ENCODE measurements around the gene DDX27.

Gene DDX27

DNA sequence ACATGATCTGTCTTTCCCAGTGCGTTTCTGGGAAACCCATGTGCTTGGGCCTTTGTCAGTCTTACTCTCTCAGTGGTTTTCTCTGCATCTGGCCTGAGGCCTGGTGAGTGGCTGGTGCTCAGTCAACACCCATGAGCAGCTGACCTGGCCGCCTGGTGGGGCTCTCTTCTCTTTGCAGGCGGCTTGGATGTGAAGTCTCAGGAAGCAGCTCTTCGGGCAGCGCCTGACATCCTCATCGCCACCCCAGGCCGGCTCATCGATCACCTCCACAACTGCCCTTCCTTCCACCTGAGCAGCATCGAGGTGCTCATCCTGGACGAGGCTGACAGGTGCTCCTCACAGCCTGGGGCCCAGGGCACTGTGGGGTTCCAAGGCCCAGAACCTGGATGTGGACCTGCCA, 10.8 kb downstream of the DDX27 start:
- DNase-seq (ENCODE audit: extremely low spot score): no peak
- CTCF ChIA-PET: interaction anchor here (1.1 to 2.1 kb wide), 2 partner anchors 13 to 15 kb away, joined by 3 to 11 read pairs; no protein-coding TSS in a partner anchor
- TF ChIP-seq, protein P1, sequence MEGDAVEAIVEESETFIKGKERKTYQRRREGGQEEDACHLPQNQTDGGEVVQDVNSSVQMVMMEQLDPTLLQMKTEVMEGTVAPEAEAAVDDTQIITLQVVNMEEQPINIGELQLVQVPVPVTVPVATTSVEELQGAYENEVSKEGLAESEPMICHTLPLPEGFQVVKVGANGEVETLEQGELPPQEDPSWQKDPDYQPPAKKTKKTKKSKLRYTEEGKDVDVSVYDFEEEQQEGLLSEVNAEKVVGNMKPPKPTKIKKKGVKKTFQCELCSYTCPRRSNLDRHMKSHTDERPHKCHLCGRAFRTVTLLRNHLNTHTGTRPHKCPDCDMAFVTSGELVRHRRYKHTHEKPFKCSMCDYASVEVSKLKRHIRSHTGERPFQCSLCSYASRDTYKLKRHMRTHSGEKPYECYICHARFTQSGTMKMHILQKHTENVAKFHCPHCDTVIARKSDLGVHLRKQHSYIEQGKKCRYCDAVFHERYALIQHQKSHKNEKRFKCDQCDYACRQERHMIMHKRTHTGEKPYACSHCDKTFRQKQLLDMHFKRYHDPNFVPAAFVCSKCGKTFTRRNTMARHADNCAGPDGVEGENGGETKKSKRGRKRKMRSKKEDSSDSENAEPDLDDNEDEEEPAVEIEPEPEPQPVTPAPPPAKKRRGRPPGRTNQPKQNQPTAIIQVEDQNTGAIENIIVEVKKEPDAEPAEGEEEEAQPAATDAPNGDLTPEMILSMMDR (IDR thresholded peaks at IDR 0.05; ENCODE audit: control extremely low read depth, extremely low read depth, low read depth, missing control alignments): no peak
- POLR2A ChIA-PET: no interaction called here

DNA sequence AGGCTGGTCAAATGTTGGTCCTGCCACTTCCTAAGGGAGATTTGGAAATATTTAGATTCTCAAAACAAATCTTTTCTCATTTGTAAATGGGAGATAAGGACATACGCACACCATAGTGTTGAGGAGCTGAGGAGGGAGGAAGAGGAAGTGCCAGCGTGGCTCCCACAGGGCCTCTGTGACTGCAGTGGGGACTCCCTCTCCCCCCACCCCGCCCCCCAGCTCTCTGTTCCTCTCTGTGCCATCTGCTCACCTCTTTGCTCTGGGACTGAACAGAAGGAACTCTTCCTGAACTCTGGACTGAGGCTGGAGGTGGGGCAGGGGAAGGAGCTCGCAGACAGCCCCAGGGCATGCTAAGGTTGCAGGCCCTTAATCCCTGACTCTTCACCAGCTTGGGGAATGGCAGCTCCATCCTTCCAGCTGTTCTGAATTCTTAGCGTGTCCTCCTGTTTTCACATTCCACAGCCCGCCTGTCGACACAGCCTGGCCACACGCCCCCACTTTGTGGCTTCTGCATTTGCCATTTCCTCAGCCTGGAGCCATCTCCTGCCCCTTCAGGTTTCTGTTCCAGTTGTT, 11.4 kb downstream of the DDX27 start:
- TF ChIP-seq, protein P1 (IDR thresholded peaks at IDR 0.05; ENCODE audit: control extremely low read depth, extremely low read depth, low read depth, missing control alignments): no peak
- ChIA-PET POLR2A (no interaction called here), CTCF (interaction anchor here (0.7 to 2.1 kb wide), 3 partner anchors 12 to 15 kb away, joined by 3 to 11 read pairs (median 3); no protein-coding TSS in a partner anchor)
- no peak for DNase-seq (ENCODE audit: extremely low spot score)

DNA sequence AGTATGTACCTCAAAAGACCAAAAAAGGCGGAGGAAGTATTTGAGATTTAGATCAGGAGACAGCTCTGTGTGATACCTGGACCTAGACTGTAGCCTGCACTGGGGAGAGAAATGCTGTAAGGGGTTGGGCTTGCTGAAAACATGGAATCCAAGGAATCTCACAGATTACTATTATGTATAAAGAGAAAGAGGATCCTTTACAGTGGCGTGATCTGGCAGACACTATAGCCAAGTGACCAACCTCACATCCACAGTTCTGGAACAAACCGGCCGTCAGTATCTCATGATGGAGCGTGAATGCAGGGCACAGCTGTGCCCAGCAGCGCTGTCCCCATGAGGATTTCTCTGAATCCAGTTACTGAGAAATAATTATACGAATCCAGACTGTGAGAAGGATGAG, 12.3 kb downstream of the DDX27 start:
- ChIA-PET CTCF (interaction anchor here (0.7 to 1.3 kb wide), 3 partner anchors 11 to 15 kb away, joined by 3 to 4 read pairs (median 3); no protein-coding TSS in a partner anchor), POLR2A (no interaction called here)
- TF ChIP-seq, protein P1 (IDR thresholded peaks at IDR 0.05; ENCODE audit: control extremely low read depth, extremely low read depth, low read depth, missing control alignments): no peak
- no peak for DNase-seq (ENCODE audit: extremely low spot score)

DNA sequence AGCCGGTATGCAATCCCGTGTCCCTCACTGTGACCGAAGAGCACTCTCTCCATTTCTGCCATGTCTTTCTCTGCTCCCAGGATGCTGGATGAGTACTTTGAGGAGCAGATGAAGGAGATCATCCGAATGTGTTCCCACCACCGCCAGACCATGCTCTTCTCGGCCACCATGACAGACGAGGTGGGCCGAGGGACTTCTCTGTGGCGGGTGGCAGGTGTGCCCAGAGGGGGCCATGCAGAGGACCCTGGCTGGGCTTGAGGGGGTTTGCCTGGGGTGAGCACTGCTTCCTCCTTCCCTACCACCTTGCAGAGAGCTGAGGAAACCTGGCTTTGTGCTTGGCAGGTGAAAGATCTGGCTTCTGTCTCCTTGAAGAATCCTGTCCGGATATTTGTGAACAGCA, 14.0 kb downstream of the DDX27 start:
- TF ChIP-seq, protein P1 (IDR thresholded peaks at IDR 0.05; ENCODE audit: control extremely low read depth, extremely low read depth, low read depth, missing control alignments): no peak
- POLR2A ChIA-PET: interaction anchor here (0.6 to 0.7 kb wide), 2 partner anchors 14 to 1390 kb away, joined by 3 to 8 read pairs; partner anchors contain the start of gene DDX27
- no peak for DNase-seq (ENCODE audit: extremely low spot score)
- CTCF ChIA-PET: interaction anchor here (0.6 to 2.2 kb wide), 5 partner anchors 10 to 20 kb away, joined by 3 to 5 read pairs (median 4); no protein-coding TSS in a partner anchor

DNA sequence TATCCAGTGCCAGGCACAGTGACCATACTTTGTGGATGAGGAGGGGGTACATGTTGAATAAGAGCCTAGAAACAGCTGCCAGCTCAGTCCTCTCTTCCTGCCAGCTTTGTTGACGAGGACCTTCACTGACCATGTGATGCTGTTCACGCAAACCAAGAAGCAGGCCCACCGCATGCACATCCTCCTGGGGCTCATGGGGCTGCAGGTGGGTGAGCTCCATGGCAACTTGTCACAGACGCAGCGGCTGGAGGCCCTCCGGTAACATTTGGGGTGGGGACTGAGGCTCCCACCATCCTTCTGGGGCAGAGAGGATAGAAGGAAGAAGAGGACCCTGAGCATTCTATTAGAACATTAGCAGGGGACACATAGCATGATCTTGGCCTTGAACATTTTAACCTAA, 15.6 kb downstream of the DDX27 start:
- POLR2A ChIA-PET: no interaction called here
- TF ChIP-seq, protein P1 (IDR thresholded peaks at IDR 0.05; ENCODE audit: control extremely low read depth, extremely low read depth, low read depth, missing control alignments): no peak
- no peak for DNase-seq (ENCODE audit: extremely low spot score)
- CTCF ChIA-PET: interaction anchor here (2.2 kb wide), 1 partner anchor 12 kb away, joined by 5 read pairs; no protein-coding TSS in a partner anchor

DNA sequence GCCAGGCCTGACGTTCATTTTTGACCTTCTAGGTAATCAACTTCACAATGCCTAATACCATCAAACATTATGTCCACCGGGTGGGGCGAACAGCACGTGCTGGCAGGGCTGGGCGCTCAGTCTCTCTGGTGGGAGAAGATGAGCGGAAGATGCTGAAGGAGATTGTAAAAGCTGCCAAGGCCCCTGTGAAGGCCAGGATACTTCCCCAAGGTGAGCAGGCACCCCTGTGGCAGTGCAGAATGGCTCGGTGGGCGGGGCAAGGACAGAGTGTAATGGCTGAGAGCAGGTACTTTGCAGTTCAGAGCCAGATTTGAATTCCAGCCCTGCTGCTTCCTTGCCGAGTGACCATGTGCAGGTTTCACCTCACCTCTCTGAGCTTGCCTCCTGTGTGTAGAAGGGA, 17.1 kb downstream of the DDX27 start:
- no peak for DNase-seq (ENCODE audit: extremely low spot score)
- ChIA-PET POLR2A (interaction anchor here (0.7 kb wide), 1 partner anchor 435 kb away, joined by 3 read pairs; no protein-coding TSS in a partner anchor), CTCF (interaction anchor here (1.3 to 2.8 kb wide), 2 partner anchors 11 to 14 kb away, joined by 5 to 29 read pairs; no protein-coding TSS in a partner anchor)
- TF ChIP-seq, protein P1 (IDR thresholded peaks at IDR 0.05; ENCODE audit: control extremely low read depth, extremely low read depth, low read depth, missing control alignments): no peak

Data from GM10248 (cell line).